PC-9 (cell line): Measurements from ENCODE around the gene LCN6. TPM values are rescaled to one million over a fixed set of nuclear protein-coding genes. Genes with fewer than 3 reads are reported as not detected.

ENCODE experiments used
- BruUV-seq: library from RNA; stranded (reverse); fragments of 400-500 nt; replicated peaks from 2 replicates; lab custom pipeline; 2021; lab: Mats Ljungman, UMichigan
- CTCF ChIA-PET: fragments of 300-600 bp; sonication (Branson Sonifier 250); formaldehyde crosslinking; loops from one replicate; lab custom pipeline; 2022; ENCODE audit warnings: antibody characterized with exemption; lab: Charles Lee
- POLR2A ChIA-PET: fragments of 300-600 bp; sonication (Branson Sonifier 250); formaldehyde crosslinking; loops from one replicate; lab custom pipeline; 2022; ENCODE audit warnings: antibody characterized with exemption; ENCODE audit not compliant: unreplicated experiment; lab: Charles Lee
- DNase-seq, 2 experiments: peaks; one replicate each; pipeline versions ENCODE4 v3.0.0 to v3.0.0-alpha.2; 2015 to 2022; ENCODE audit warnings: mixed read lengths in 1 of 2
- H2AFZ ChIP-seq: fragments of 200-600 bp; sonication (generic); 2 replicates; pipeline ENCODE4 v1.8.1; 2017; ENCODE audit warnings: antibody characterized with exemption
- H3F3A ChIP-seq: fragments of 200-600 bp; sonication (generic); 2 replicates; pipeline ENCODE4 v1.8.1; 2017; ENCODE audit warnings: antibody characterized with exemption, mild to moderate bottlenecking, low read depth; ENCODE audit not compliant: insufficient read depth
- H3K27ac ChIP-seq: fragments of 200-600 bp; sonication (generic); 2 replicates; pipeline ENCODE4 v1.6.1; 2016; ENCODE audit warnings: mixed run types
- H3K27me3 ChIP-seq: fragments of 200-600 bp; sonication (generic); 2 replicates; pipeline ENCODE4 v1.6.1; 2016; ENCODE audit warnings: low read depth, mixed run types; ENCODE audit not compliant: insufficient read depth
- H3K36me3 ChIP-seq: fragments of 200-600 bp; sonication (generic); 2 replicates; pipeline ENCODE4 v1.6.1; 2016; ENCODE audit warnings: low read depth, mixed run types
- H3K4me1 ChIP-seq: fragments of 200-600 bp; sonication (generic); replicated peaks from 2 replicates; pipeline ENCODE4 v1.6.1; 2016; ENCODE audit warnings: mixed run types; ENCODE audit not compliant: insufficient read depth
- H3K4me2 ChIP-seq: fragments of 200-600 bp; sonication (generic); 2 replicates; pipeline ENCODE4 v1.6.1; 2017; ENCODE audit warnings: mixed run types
- H3K4me3 ChIP-seq: fragments of 200-600 bp; sonication (generic); 2 replicates; pipeline ENCODE4 v1.6.1; 2016; ENCODE audit warnings: mixed run types
- H3K79me2 ChIP-seq: fragments of 200-600 bp; sonication (generic); 2 replicates; pipeline ENCODE4 v1.6.1; 2017; ENCODE audit warnings: low read depth, mixed run types
- H3K9me2 ChIP-seq: fragments of 200-600 bp; sonication (generic); 2 replicates; pipeline ENCODE4 v1.8.1; 2017; ENCODE audit warnings: mild to moderate bottlenecking; ENCODE audit not compliant: insufficient read depth
- H3K9me3 ChIP-seq: fragments of 200-600 bp; sonication (generic); 2 replicates; pipeline ENCODE4 v1.8.1; 2016; ENCODE audit warnings: low read depth; ENCODE audit not compliant: insufficient read depth
- H4K20me1 ChIP-seq: fragments of 200-600 bp; sonication (generic); 2 replicates; pipeline ENCODE4 v1.8.1; 2017; ENCODE audit not compliant: insufficient read depth
- EZH2 ChIP-seq: fragments of 200-600 bp; sonication (generic); IDR thresholded peaks from 2 replicates; pipeline ENCODE4 v1.8.0; 2017; ENCODE audit warnings: antibody characterized with exemption, low read depth
- intact Hi-C: fragments of 100-400 bp; cut with micrococcal nuclease; formaldehyde crosslinking; loops from one replicate; pipeline ENCODE4 v1.10.0; 2022; ENCODE audit not compliant: unreplicated experiment
- total RNA-seq: library from RNA; stranded (reverse); gene quantifications from 2 replicates; pipeline ENCODE4 v1.2.3, GENCODE V29; 2021
- TF ChIP-seq, protein P1 (sequence below): fragments of 200-600 bp; sonication (generic); conservative IDR thresholded peaks from 2 replicates; pipeline ENCODE4 v1.6.1; 2017; ENCODE audit warnings: mixed run types, antibody characterized with exemption, mild to moderate bottlenecking, moderate library complexity

The LCN6 gene
- total RNA-seq, 1 experiment from 2014 or later: not detected

DNA sequence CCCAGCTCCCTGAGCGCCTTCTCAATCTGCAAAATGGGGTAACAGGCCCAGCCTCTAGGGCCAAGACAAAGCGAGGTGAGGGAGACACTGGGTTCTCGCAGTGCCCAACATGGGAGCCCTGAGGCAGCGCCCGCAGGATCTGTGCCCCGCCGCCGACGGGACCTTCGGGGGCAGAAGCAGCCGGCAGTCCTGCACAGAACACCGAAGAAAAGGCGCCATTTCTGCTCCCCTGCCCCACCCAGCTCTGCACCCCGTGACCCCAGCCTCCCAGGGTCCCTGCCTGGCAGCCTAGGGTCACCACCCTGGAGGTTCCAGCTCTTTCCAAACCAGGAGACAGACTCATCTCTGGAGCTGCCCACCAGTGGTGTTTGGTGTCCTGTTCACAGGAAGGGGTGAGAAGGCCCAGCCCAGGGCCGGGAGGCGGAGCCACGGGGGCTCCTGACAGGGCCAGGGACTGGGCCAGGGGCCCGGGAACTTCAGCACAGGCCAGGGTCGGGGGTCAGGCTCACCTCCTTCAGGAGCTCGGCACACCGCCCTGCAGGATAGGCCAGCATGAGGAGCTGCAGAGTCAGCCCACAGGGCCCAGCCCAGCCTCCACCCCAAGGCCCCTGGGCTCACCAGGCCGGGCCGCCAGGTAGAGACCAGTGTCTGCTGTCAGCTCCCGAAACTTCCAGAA is 6.4 kb upstream of the LCN6 start:
- POLR2A ChIA-PET: no interaction called here

DNA sequence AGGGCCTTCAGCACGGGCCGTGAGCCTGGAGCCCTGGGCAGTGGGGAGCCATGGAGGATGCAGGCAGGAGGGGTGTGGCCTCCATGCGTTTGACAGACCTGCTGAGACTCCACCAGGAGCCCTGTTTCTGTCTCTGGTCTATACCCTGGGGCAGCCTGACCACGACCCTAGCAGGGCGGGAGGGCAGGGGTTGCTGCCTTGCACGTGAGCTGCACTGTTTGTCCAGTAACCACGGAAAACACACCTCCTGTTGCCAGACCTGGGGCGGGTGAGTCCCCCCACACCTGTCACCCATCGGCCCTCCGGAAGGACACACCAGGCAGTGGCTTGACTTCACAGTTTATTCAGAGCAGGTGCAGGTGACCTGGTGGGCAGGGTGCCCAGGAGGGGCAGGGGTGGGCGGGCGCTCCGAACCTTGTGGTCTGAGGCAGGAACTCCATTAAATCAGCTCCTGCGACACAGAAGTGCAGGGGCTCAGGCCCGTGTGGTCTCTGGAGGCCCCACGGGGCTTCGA is 5.8 kb upstream of the LCN6 start:
- H3K9me3 ChIP-seq: peaks cover 12% of the 10 kb centered on the region; the same call in 1 of the 2 replicates
- H3K27ac ChIP-seq: no peak overlapping the region
- no peaks in the 10 kb centered on the region for H3K9me2 ChIP-seq
- DNase-seq: no peak
- intact Hi-C loops: no loop called here
- CTCF ChIA-PET: no interaction called here
- no peaks in the 10 kb centered on the region for H4K20me1 ChIP-seq
- H3K36me3 ChIP-seq: no peaks in the 10 kb centered on the region
- TF ChIP-seq EZH2: no peak
- TF ChIP-seq, protein P1, sequence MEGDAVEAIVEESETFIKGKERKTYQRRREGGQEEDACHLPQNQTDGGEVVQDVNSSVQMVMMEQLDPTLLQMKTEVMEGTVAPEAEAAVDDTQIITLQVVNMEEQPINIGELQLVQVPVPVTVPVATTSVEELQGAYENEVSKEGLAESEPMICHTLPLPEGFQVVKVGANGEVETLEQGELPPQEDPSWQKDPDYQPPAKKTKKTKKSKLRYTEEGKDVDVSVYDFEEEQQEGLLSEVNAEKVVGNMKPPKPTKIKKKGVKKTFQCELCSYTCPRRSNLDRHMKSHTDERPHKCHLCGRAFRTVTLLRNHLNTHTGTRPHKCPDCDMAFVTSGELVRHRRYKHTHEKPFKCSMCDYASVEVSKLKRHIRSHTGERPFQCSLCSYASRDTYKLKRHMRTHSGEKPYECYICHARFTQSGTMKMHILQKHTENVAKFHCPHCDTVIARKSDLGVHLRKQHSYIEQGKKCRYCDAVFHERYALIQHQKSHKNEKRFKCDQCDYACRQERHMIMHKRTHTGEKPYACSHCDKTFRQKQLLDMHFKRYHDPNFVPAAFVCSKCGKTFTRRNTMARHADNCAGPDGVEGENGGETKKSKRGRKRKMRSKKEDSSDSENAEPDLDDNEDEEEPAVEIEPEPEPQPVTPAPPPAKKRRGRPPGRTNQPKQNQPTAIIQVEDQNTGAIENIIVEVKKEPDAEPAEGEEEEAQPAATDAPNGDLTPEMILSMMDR: no peak
- no peak overlapping the region for H3K4me3 ChIP-seq
- H3K27me3 ChIP-seq: peaks cover 52% of the 10 kb centered on the region
- POLR2A ChIA-PET: no interaction called here
- H3F3A ChIP-seq: no peaks in the 10 kb centered on the region
- no peak overlapping the region for H3K4me2 ChIP-seq
- H3K79me2 ChIP-seq: no peaks in the 10 kb centered on the region
- H3K4me1 ChIP-seq: no peaks in the 10 kb centered on the region
- H2AFZ ChIP-seq: no peak overlapping the region
- BruUV-seq: no TSS peak

More for the DNA sequence above, 6.4 kb upstream of the LCN6 start:
- H3K4me3 ChIP-seq: no peak overlapping the region
- no TSS peak for BruUV-seq
- CTCF ChIA-PET: no interaction called here
- no peaks in the 10 kb centered on the region for H3K9me2 ChIP-seq
- H3K27ac ChIP-seq: no peak overlapping the region
- no peaks in the 10 kb centered on the region for H3K36me3 ChIP-seq
- no peak for DNase-seq
- H3F3A ChIP-seq: no peaks in the 10 kb centered on the region
- H3K4me2 ChIP-seq: no peak overlapping the region
- no peak for TF ChIP-seq EZH2
- TF ChIP-seq, protein P1: no peak
- no peaks in the 10 kb centered on the region for H4K20me1 ChIP-seq
- H3K4me1 ChIP-seq: no peaks in the 10 kb centered on the region
- peaks cover 48% of the 10 kb centered on the region for H3K27me3 ChIP-seq
- H3K79me2 ChIP-seq: no peaks in the 10 kb centered on the region
- intact Hi-C loops: no loop called here
- peaks cover 12% of the 10 kb centered on the region; the same call in 1 of the 2 replicates for H3K9me3 ChIP-seq
- H2AFZ ChIP-seq: no peak overlapping the region

DNA sequence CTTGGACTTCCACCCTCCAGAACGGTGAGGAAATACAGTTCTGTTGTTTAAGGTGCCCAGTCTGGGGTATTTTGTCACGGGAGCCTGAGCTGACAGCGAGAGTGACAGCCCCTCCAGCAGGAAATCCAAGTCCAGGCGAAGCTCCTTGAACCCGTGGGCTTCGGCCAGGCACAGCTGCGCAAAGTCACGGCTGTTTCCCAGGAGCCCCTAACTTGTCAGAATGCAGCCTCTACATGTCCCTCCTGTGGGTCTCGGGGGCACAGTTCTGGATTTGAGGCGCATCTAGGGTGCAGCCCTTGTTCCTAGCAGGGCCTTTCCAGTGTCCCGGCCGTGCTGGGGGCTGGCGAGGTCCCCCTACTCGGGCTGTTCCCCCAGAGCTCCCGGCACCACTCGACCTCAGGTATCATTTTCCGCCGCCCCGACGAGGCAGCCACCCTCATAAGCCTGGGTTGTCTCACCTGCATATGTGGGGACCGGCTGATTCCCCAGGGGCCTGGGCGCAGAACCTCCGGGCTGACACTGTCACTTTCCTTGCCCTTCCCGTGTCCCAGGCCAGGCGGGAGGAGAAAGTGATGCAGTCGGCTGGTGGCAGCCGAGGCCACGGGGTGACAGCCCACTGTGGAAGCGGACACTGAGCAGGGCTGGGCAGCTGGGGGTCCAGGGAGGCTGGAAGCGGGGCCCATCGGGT is 5.2 kb upstream of the LCN6 start:
- Histone ChIP-seq H2AFZ (no peak overlapping the region), H3K9me3 (peaks cover 12% of the 10 kb centered on the region; the same call in 1 of the 2 replicates), H3K27me3 (peaks cover 56% of the 10 kb centered on the region), H3K9me2 (no peaks in the 10 kb centered on the region), H4K20me1 (no peaks in the 10 kb centered on the region), H3K79me2 (no peaks in the 10 kb centered on the region), H3K4me2 (no peak overlapping the region), H3K27ac (no peak overlapping the region), H3K4me3 (no peak overlapping the region), H3F3A (no peaks in the 10 kb centered on the region), H3K36me3 (no peaks in the 10 kb centered on the region), H3K4me1 (no peaks in the 10 kb centered on the region)
- CTCF ChIA-PET: no interaction called here
- no peak for DNase-seq
- intact Hi-C loops: no loop called here
- BruUV-seq: no TSS peak
- POLR2A ChIA-PET: no interaction called here
- TF ChIP-seq EZH2: no peak
- TF ChIP-seq, protein P1: no peak
